ENCODE results near the gene KRT74. TPM values are rescaled to one million over a fixed set of nuclear protein-coding genes. Genes with fewer than 3 reads are reported as not detected.

Gene KRT74
- total RNA-seq, 1 experiment from 2014 or later, result not detected

GRCh38 chr12:52601671-52602070 is 28.0 kb upstream of the KRT74 start:
- Histone ChIP-seq H3K4me3 (ENCODE audit: low read length) (no peak overlapping the region), H2AFZ (ENCODE audit: low read length) (no peak overlapping the region), H4K20me1 (ENCODE audit: low read length) (no peaks in the 10 kb centered on the region), H3K9ac (ENCODE audit: low read length) (no peak overlapping the region), H3K36me3 (ENCODE audit: low read depth, low read length) (no peaks in the 10 kb centered on the region), H3K79me2 (ENCODE audit: low read length) (no peaks in the 10 kb centered on the region), H3K9me2 (replicated peaks; ENCODE audit: low read length) (no peaks in the 10 kb centered on the region), H3K27ac (ENCODE audit: low read length) (no peak overlapping the region), H3K4me2 (ENCODE audit: low read length) (no peak overlapping the region), H3K27me3 (ENCODE audit: low read length) (peaks cover 24% of the 10 kb centered on the region), H3F3A (ENCODE audit: low read length, unreplicated experiment) (no peaks in the 10 kb centered on the region), H3K4me1 (ENCODE audit: insufficient read depth, low read length) (no peaks in the 10 kb centered on the region; the same call in 1 of the 2 replicates), H3K9me3 (ENCODE audit: low read length) (no peaks in the 10 kb centered on the region)
- TF ChIP-seq CTCF (conservative IDR thresholded peaks at IDR 0.05; ENCODE audit: low read depth, low read length) (no peak), EZH2phosphoT487 (IDR thresholded peaks at IDR 0.05; ENCODE audit: borderline replicate concordance, low read length) (no peak), EZH2 (IDR thresholded peaks at IDR 0.05; ENCODE audit: low read length, unreplicated experiment) (no peak)
- intact Hi-C loops (cut with micrococcal nuclease), result no loop called here
- no peak for ATAC-seq
- ChIA-PET CTCF (no interaction called here), POLR2A (ENCODE audit: unreplicated experiment) (no interaction called here)
- DNase-seq, result no peak
- BruUV-seq (replicated peaks), result no TSS peak

GRCh38 chr12:52600941-52601481 is 27.4 kb upstream of the KRT74 start, which contains the start of gene KRT72:
TSS of gene KRT72 (minus strand) at chr12:52601463. CDS start at chr12:52601452, 11 bp downstream.
- ChIA-PET POLR2A (ENCODE audit: unreplicated experiment) (no interaction called here), CTCF (no interaction called here)
- H3K9me2 ChIP-seq (replicated peaks; ENCODE audit: low read length), result no peaks in the 10 kb centered on the region
- H3K9me3 ChIP-seq (ENCODE audit: low read length), result no peaks in the 10 kb centered on the region
- ATAC-seq (no peak), DNase-seq (no peak)
- no peak within 1 kb of the TSS for H2AFZ ChIP-seq (ENCODE audit: low read length)
- BruUV-seq (replicated peaks), result no TSS peak
- no peaks in the 10 kb centered on the region for H3F3A ChIP-seq (ENCODE audit: low read length, unreplicated experiment)
- H3K9ac ChIP-seq (ENCODE audit: low read length), result no peak within 1 kb of the TSS
- H3K4me3 ChIP-seq (ENCODE audit: low read length), result no peak within 1 kb of the TSS
- no peaks in the 10 kb centered on the region for H4K20me1 ChIP-seq (ENCODE audit: low read length)
- no peaks in the 10 kb centered on the region; the same call in 1 of the 2 replicates for H3K4me1 ChIP-seq (ENCODE audit: insufficient read depth, low read length)
- peaks cover 24% of the 10 kb centered on the region for H3K27me3 ChIP-seq (ENCODE audit: low read length)
- H3K27ac ChIP-seq (ENCODE audit: low read length), result no peak within 1 kb of the TSS
- intact Hi-C loops (cut with micrococcal nuclease), result no loop called here
- H3K4me2 ChIP-seq (ENCODE audit: low read length), result no peak within 1 kb of the TSS
- no peaks in the 10 kb centered on the region for H3K36me3 ChIP-seq (ENCODE audit: low read depth, low read length)
- no peaks in the 10 kb centered on the region for H3K79me2 ChIP-seq (ENCODE audit: low read length)
- TF ChIP-seq EZH2phosphoT487 (IDR thresholded peaks at IDR 0.05; ENCODE audit: borderline replicate concordance, low read length), result no peak
- no peak for TF ChIP-seq CTCF (conservative IDR thresholded peaks at IDR 0.05; ENCODE audit: low read depth, low read length)

- Histone ChIP-seq H3K27ac (ENCODE audit: low read length) (no peak overlapping the region), H3K9me3 (ENCODE audit: low read length) (no peaks in the 10 kb centered on the region), H3K9me2 (replicated peaks; ENCODE audit: low read length) (no peaks in the 10 kb centered on the region), H3K4me3 (ENCODE audit: low read length) (no peak overlapping the region), H3K4me1 (ENCODE audit: insufficient read depth, low read length) (no peaks in the 10 kb centered on the region; the same call in 1 of the 2 replicates), H3K9ac (ENCODE audit: low read length) (no peak overlapping the region), H4K20me1 (ENCODE audit: low read length) (no peaks in the 10 kb centered on the region), H3K79me2 (ENCODE audit: low read length) (no peaks in the 10 kb centered on the region), H3F3A (ENCODE audit: low read length, unreplicated experiment) (no peaks in the 10 kb centered on the region), H3K36me3 (ENCODE audit: low read depth, low read length) (no peaks in the 10 kb centered on the region), H3K27me3 (ENCODE audit: low read length) (peaks cover 28% of the 10 kb centered on the region), H2AFZ (ENCODE audit: low read length) (no peak overlapping the region), H3K4me2 (ENCODE audit: low read length) (no peak overlapping the region)
- intact Hi-C loops (cut with micrococcal nuclease), result no loop called here
- no peak for TF ChIP-seq CTCF (conservative IDR thresholded peaks at IDR 0.05; ENCODE audit: low read depth, low read length)
- TF ChIP-seq EZH2phosphoT487 (IDR thresholded peaks at IDR 0.05; ENCODE audit: borderline replicate concordance, low read length), result no peak
- TF ChIP-seq EZH2 (IDR thresholded peaks at IDR 0.05; ENCODE audit: low read length, unreplicated experiment), result no peak
- BruUV-seq (replicated peaks), result no TSS peak
- ChIA-PET POLR2A (ENCODE audit: unreplicated experiment) (no interaction called here), CTCF (no interaction called here)
- DNase-seq (no peak), ATAC-seq (no peak)
These were observed 26.8 kb upstream of the KRT74 start for GRCh38 chr12:52600475-52600874.

Measured in PC-3 (cell line).